ENCODE measurements around the gene GAST. TPM values are rescaled to one million over a fixed set of nuclear protein-coding genes. Genes with fewer than 3 reads are reported as not detected.
A peak's percentile ranks its signal among the peaks of the same experiment; 100 is the strongest.
"Not testable (repeated sequence)": the region's sequence is repeated elsewhere in the genome, so short reads cannot be mapped to it uniquely, and the experiment has no call there.

GAST gene
- total and polyA plus RNA-seq, 9 of the 15 experiments (the other 6 are each of a cell fraction or from before 2014, with no cell fraction given): not detected

GRCh38 chr17:41675157-41676057 is 36.7 kb upstream of the GAST start (continued):
- peak; percentile 57; the same call in 1 of the 2 replicates for TF ChIP-seq CEBPG (CRISPR knock-in tag; IDR thresholded peaks at IDR 0.05)
- peak; percentile 77 to 78 for TF ChIP-seq CEBPG (tag; conservative IDR thresholded peaks at IDR 0.05 in 1 of 2, IDR thresholded peaks at IDR 0.05 in 1 of 2)
- TF ChIP-seq NR2C1 (IDR thresholded peaks at IDR 0.05); ATF3 (CRISPR knock-in tag; conservative IDR thresholded peaks at IDR 0.05): not testable (repeated sequence)
- peak; percentile 45; the same call in 1 of the 2 replicates for TF ChIP-seq NR2C1 (tag; IDR thresholded peaks at IDR 0.05)
- TF ChIP-seq ZNF41 (CRISPR knock-in tag; conservative IDR thresholded peaks at IDR 0.05): 0 out of 2 replicates have a peak, but pooled peaks have one; percentile 8
- peak; percentile 46 for TF ChIP-seq DACH1 (IDR thresholded peaks at IDR 0.05; ENCODE audit: partially characterized antibody)
- TF ChIP-seq ZNF79 (CRISPR knock-in tag; IDR thresholded peaks at IDR 0.05; ENCODE audit: low read depth): peak; percentile 59; the same call in 1 of the 2 replicates
- TF ChIP-seq ZNF384 (IDR thresholded peaks at IDR 0.05; ENCODE audit: low read depth, low read length): peak; percentile 21; the same call in 1 of the 2 replicates
- peak; percentile 78 for TF ChIP-seq ATF3 (IDR thresholded peaks at IDR 0.05)
- TF ChIP-seq DDX20 (tag; IDR thresholded peaks at IDR 0.05; ENCODE audit: low read depth): peak; percentile 61; the same call in 1 of the 2 replicates
- 0 out of 2 replicates have a peak, but pooled peaks have one; percentile 30 for TF ChIP-seq ZNF280B (CRISPR knock-in tag; IDR thresholded peaks at IDR 0.05)
- TF ChIP-seq ZNF583 (CRISPR knock-in tag; IDR thresholded peaks at IDR 0.05): peak; percentile 30; the same call in 1 of the 2 replicates
- TF ChIP-seq ZNF395 (CRISPR knock-in tag; IDR thresholded peaks at IDR 0.05): 0 out of 2 replicates have a peak, but pooled peaks have one; percentile 34
- TF ChIP-seq CREB3 (tag; conservative IDR thresholded peaks at IDR 0.05; ENCODE audit: low read depth): peak; percentile 55; the same call in 1 of the 2 replicates
